Ascending aorta (tissue), 2 donors: Measurements from ENCODE around the gene TBL3. TPM values are rescaled to one million over a fixed set of nuclear protein-coding genes. Genes with fewer than 3 reads are reported as not detected.
"Not testable (repeated sequence)": the region's sequence is repeated elsewhere in the genome, so short reads cannot be mapped to it uniquely, and the experiment has no call there.

Experiments
- DNase-seq, 2 donors: peaks; one replicate each; pipeline ENCODE4 v3.0.0-alpha.2; 2019; ENCODE audit warnings: low spot score in 2 of 2
- H3K27ac ChIP-seq, 2 donors: fragments of 200-600 bp; sonication (generic); one replicate each; pipeline ENCODE4 v1.5.1; 2016 to 2017; ENCODE audit warnings: mild to moderate bottlenecking in 1 of 2
- H3K27me3 ChIP-seq: fragments of 200-600 bp; sonication (generic); one replicate; pipeline ENCODE4 v1.5.1; 2017
- H3K36me3 ChIP-seq, 2 donors: fragments of 200-600 bp; sonication (generic); one replicate each; pipeline ENCODE4 v1.5.1; 2016
- H3K4me1 ChIP-seq, 2 donors: fragments of 200-600 bp; sonication (generic); one replicate each; pipeline ENCODE4 v1.5.1; 2016 to 2017; ENCODE audit warnings: mild to moderate bottlenecking in 1 of 2
- H3K4me3 ChIP-seq, 2 donors: fragments of 200-600 bp; sonication (generic); one replicate each; pipeline ENCODE4 v1.5.1; 2016 to 2017; ENCODE audit warnings: mild to moderate bottlenecking in 1 of 2
- H3K9me3 ChIP-seq, 2 donors: fragments of 200-600 bp; sonication (generic); one replicate each; pipeline ENCODE4 v1.5.1; 2016
- intact Hi-C: fragments of 100-400 bp; cut with DNase I; formaldehyde crosslinking; loops from one replicate; pipeline ENCODE4 v1.15.1; 2023
- total RNA-seq: library from RNA; depleted of rRNA; stranded (reverse); fragments of >200 nt; gene quantifications from one replicate; pipeline ENCODE4 v1.1.0, GENCODE V29; 2016
- TF ChIP-seq, protein P1 (sequence below), 3 experiments: fragments of 200-600 bp in 2 of 3; fragments of 450-650 bp in 1 of 3; sonication (generic) in 2 of 3; IDR thresholded peaks; one replicate each; pipeline ENCODE4 v1.5.1; 2016 to 2019; ENCODE audit warnings: antibody characterized with exemption in 3 of 3, mild to moderate bottlenecking in 1 of 3, moderate library complexity in 1 of 3

TBL3 gene
- total RNA-seq, 1 donor from 2014 or later = 55.7 TPM

- TF ChIP-seq, protein P1, sequence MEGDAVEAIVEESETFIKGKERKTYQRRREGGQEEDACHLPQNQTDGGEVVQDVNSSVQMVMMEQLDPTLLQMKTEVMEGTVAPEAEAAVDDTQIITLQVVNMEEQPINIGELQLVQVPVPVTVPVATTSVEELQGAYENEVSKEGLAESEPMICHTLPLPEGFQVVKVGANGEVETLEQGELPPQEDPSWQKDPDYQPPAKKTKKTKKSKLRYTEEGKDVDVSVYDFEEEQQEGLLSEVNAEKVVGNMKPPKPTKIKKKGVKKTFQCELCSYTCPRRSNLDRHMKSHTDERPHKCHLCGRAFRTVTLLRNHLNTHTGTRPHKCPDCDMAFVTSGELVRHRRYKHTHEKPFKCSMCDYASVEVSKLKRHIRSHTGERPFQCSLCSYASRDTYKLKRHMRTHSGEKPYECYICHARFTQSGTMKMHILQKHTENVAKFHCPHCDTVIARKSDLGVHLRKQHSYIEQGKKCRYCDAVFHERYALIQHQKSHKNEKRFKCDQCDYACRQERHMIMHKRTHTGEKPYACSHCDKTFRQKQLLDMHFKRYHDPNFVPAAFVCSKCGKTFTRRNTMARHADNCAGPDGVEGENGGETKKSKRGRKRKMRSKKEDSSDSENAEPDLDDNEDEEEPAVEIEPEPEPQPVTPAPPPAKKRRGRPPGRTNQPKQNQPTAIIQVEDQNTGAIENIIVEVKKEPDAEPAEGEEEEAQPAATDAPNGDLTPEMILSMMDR (IDR thresholded peaks at IDR 0.05) = no peak
- Histone ChIP-seq H3K9me3 (no peaks in the 10 kb centered on the region), H3K27ac (no peak overlapping the region), H3K4me1 (peaks cover 5 to 6% of the 10 kb centered on the region in 2 donors), H3K36me3 (peaks cover 39 to 42% of the 10 kb centered on the region in 2 donors), H3K4me3 (no peak overlapping the region), H3K27me3 (no peaks in the 10 kb centered on the region)
- intact Hi-C loops = no loop called here
- DNase-seq = no peak
These were observed 34.8 kb upstream of the TBL3 start for GRCh38 chr16:1936945-1937479.

DNA sequence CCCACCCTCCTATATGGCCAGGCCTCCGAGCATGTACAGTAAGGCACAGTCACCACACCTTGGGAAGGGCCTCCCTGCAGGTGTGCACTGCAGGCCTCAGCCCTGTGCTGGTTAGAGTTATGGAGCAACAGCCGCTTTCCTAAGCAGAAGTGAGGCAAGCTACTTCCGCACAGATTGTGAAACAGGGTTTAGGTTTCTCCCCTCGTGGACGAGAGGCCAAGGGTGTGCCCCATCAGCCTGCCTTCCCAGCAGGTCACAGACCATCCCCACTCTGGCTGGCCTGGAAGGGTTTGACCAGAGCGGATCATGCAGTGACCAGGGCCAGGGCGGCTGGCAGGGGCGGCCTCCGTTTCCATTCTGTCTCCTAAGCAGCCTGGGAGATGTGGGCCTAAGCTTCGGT lies 33.5 kb upstream of the TBL3 start:
- Histone ChIP-seq H3K9me3 (no peaks in the 10 kb centered on the region), H3K36me3 (peaks cover 39 to 42% of the 10 kb centered on the region in 2 donors), H3K27ac (no peak overlapping the region), H3K4me1 (peaks cover 10 to 11% of the 10 kb centered on the region in 2 donors), H3K4me3 (no peak overlapping the region), H3K27me3 (no peaks in the 10 kb centered on the region)
- TF ChIP-seq, protein P1 (IDR thresholded peaks at IDR 0.05) = no peak
- intact Hi-C loops = no loop called here
- no peak for DNase-seq

DNA sequence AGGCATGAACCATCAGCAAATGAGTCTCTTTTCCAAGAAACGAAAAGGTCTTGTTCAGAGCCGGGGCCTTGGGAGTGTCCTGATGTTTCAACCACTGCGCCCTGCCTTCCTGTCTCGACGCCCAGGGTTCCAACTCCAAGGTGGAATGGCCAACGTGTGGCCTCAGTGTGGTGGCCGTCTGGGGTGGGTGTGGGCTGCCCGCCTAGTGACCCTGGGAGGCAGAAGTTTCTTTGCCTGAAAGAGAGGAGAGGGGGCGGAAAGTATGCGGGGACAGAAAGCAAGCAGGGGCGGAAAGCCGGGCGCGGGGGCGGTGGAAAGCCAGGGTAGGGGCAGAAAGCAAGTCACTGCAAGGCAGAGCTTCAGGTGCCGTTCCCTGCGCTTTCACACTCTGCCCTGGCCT lies 32.9 kb upstream of the TBL3 start:
- Histone ChIP-seq H3K4me3 (no peak overlapping the region), H3K27ac (no peak overlapping the region), H3K36me3 (peaks cover 39 to 42% of the 10 kb centered on the region in 2 donors), H3K4me1 (peaks cover 10 to 11% of the 10 kb centered on the region in 2 donors), H3K9me3 (no peaks in the 10 kb centered on the region), H3K27me3 (no peaks in the 10 kb centered on the region)
- TF ChIP-seq, protein P1 (IDR thresholded peaks at IDR 0.05) = no peak
- intact Hi-C loops = no loop called here
- DNase-seq = no peak

- H3K27me3 ChIP-seq, H3K27ac ChIP-seq, DNase-seq, intact Hi-C loops, H3K4me3 ChIP-seq, H3K9me3 ChIP-seq: not testable (repeated sequence)
- H3K36me3 ChIP-seq = peaks cover 39 to 42% of the 10 kb centered on the region in 2 donors
- peaks cover 10 to 11% of the 10 kb centered on the region in 2 donors for H3K4me1 ChIP-seq
These were observed 32.0 kb upstream of the TBL3 start for GRCh38 chr16:1939833-1940232.

DNA sequence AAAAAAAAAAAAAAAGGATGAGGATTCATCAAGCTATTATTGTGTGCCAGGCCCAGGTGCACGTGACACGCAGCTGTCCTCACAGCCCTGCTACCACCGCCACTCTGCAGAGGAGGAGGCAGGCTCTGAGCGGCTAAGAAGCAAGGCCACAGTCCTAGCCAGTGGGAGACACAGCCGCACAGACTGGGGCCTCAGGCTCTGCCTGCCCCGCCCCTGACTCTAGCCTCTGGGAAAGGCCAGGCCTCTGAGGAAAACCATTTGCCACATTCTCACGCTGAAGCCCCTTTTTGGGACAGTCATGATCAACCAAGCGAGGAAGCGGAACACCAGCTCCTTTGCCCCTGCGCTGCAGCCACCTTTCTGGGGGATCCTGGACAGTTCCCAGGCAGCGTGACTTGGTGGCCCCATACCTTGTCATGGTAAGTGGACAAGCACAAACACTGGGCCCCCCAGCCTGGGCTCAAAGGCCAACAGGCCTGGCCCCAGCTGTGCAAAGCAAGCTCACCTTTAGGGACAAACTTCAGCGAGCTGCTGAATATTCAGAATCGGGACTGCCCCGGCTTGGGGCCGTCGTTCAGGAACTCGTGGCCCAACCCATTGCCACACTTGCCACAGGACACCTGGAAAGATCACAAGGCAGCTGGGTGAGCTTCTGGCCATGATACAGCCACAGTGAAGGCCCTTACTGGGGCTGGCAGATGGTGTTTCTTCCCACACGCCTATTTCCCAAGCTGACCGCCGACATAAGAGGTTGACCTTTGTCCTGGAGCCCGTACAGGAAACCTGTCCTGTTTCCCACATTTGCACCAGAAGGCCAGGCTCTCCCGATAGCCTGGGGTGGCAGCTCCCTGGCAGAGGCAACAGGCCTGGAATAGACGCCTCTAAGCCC lies 31.3 kb upstream of the TBL3 start:
- H3K4me1 ChIP-seq = peaks cover 10 to 11% of the 10 kb centered on the region in 2 donors
- intact Hi-C loops = no loop called here
- DNase-seq = no peak
- H3K27ac ChIP-seq = no peak overlapping the region
- TF ChIP-seq, protein P1 (IDR thresholded peaks at IDR 0.05) = no peak
- no peaks in the 10 kb centered on the region for H3K9me3 ChIP-seq
- H3K36me3 ChIP-seq = peaks cover 39 to 42% of the 10 kb centered on the region in 2 donors
- no peaks in the 10 kb centered on the region for H3K27me3 ChIP-seq
- no peak overlapping the region for H3K4me3 ChIP-seq
